Activated naive CD8-positive, alpha-beta T cell treated with anti-CD3 and anti-CD28 coated beads for 36 hours (primary cell): ENCODE measurements around the gene PCNA. TPM values are rescaled to one million over a fixed set of nuclear protein-coding genes. Genes with fewer than 3 reads are reported as not detected.
A peak's percentile ranks its signal among the peaks of the same experiment; 100 is the strongest.

ENCODE experiments used
- DNase-seq: peaks from one replicate; pipeline ENCODE4 v3.0.0; 2021
- H3K27ac Mint-ChIP-seq: one replicate; pipeline ENCODE4 v1.8.0; 2022; ENCODE audit warnings: mild to moderate bottlenecking, moderate library complexity, mixed read lengths
- H3K27me3 Mint-ChIP-seq: one replicate; pipeline ENCODE4 v1.8.0; 2022; ENCODE audit warnings: mild to moderate bottlenecking, mixed read lengths
- H3K36me3 Mint-ChIP-seq: one replicate; pipeline ENCODE4 v1.8.0; 2021; ENCODE audit warnings: mild to moderate bottlenecking, mixed read lengths
- H3K4me1 Mint-ChIP-seq: one replicate; pipeline ENCODE4 v1.8.0; 2021; ENCODE audit warnings: mixed read lengths
- H3K4me3 Mint-ChIP-seq: one replicate; pipeline ENCODE4 v1.8.0; 2022; ENCODE audit warnings: mild to moderate bottlenecking, moderate library complexity, mixed read lengths
- H3K9me3 Mint-ChIP-seq: one replicate; pipeline ENCODE4 v1.8.0; 2022; ENCODE audit warnings: mixed read lengths
- total RNA-seq, 2 experiments: library from RNA; stranded (reverse); gene quantifications; one replicate each; pipeline ENCODE4 v1.2.3, GENCODE V29; 2021

Gene PCNA
- total RNA-seq = 100 to 1,000 TPM; 708 to 723 TPM

GRCh38 chr20:5119435-5120184 is at the start of gene PCNA:
TSS of gene PCNA (minus strand) at chr20:5119958. CDS start at chr20:5119798, 160 bp downstream.
- peak within 1 kb of the TSS; percentile 99 for H3K27ac Mint-ChIP-seq
- DNase-seq = peak; percentile 99
- peaks cover 41% of the 10 kb centered on the region for H3K36me3 Mint-ChIP-seq
- H3K4me3 Mint-ChIP-seq = peak within 1 kb of the TSS; percentile 97
- H3K4me1 Mint-ChIP-seq = peaks cover 44% of the 10 kb centered on the region
- no peaks in the 10 kb centered on the region for H3K27me3 Mint-ChIP-seq
- H3K9me3 Mint-ChIP-seq = no peaks in the 10 kb centered on the region

GRCh38 chr20:5168651-5169396 is 49.1 kb upstream of the PCNA start:
- peaks cover 64% of the 10 kb centered on the region for H3K4me1 Mint-ChIP-seq
- DNase-seq = no peak
- no peaks in the 10 kb centered on the region for H3K27me3 Mint-ChIP-seq
- peak overlapping the region; percentile 59 for H3K27ac Mint-ChIP-seq
- H3K9me3 Mint-ChIP-seq = no peaks in the 10 kb centered on the region
- peak overlapping the region; percentile 16 for H3K4me3 Mint-ChIP-seq
- H3K36me3 Mint-ChIP-seq = no peaks in the 10 kb centered on the region

GRCh38 chr20:5164645-5165625 is 45.2 kb upstream of the PCNA start:
- Mint-ChIP-seq H3K36me3 (no peaks in the 10 kb centered on the region), H3K4me1 (peaks cover 63% of the 10 kb centered on the region), H3K27me3 (no peaks in the 10 kb centered on the region), H3K4me3 (no peak overlapping the region), H3K9me3 (no peaks in the 10 kb centered on the region), H3K27ac (no peak overlapping the region)
- no peak for DNase-seq

GRCh38 chr20:5161536-5162164 is 41.9 kb upstream of the PCNA start:
- Mint-ChIP-seq H3K36me3 (no peaks in the 10 kb centered on the region), H3K27ac (no peak overlapping the region), H3K9me3 (no peaks in the 10 kb centered on the region), H3K4me1 (peaks cover 44% of the 10 kb centered on the region), H3K4me3 (no peak overlapping the region), H3K27me3 (no peaks in the 10 kb centered on the region)
- no peak for DNase-seq

GRCh38 chr20:5160882-5161281 is 41.1 kb upstream of the PCNA start:
- H3K36me3 Mint-ChIP-seq = no peaks in the 10 kb centered on the region
- H3K27ac Mint-ChIP-seq = no peak overlapping the region
- H3K9me3 Mint-ChIP-seq = no peaks in the 10 kb centered on the region
- H3K4me1 Mint-ChIP-seq = peaks cover 43% of the 10 kb centered on the region
- H3K4me3 Mint-ChIP-seq = no peak overlapping the region
- no peaks in the 10 kb centered on the region for H3K27me3 Mint-ChIP-seq
- no peak for DNase-seq

GRCh38 chr20:5159928-5160327 is 40.2 kb upstream of the PCNA start:
- H3K27me3 Mint-ChIP-seq = no peaks in the 10 kb centered on the region
- peaks cover 45% of the 10 kb centered on the region for H3K4me1 Mint-ChIP-seq
- H3K9me3 Mint-ChIP-seq = no peaks in the 10 kb centered on the region
- H3K27ac Mint-ChIP-seq = no peak overlapping the region
- no peaks in the 10 kb centered on the region for H3K36me3 Mint-ChIP-seq
- H3K4me3 Mint-ChIP-seq = no peak overlapping the region
- DNase-seq = no peak

GRCh38 chr20:5156675-5157448 is 37.1 kb upstream of the PCNA start:
- Mint-ChIP-seq H3K4me3 (no peak overlapping the region), H3K27ac (no peak overlapping the region), H3K9me3 (no peaks in the 10 kb centered on the region), H3K36me3 (peaks cover 4% of the 10 kb centered on the region), H3K27me3 (no peaks in the 10 kb centered on the region), H3K4me1 (peaks cover 55% of the 10 kb centered on the region)
- DNase-seq = no peak

- Mint-ChIP-seq H3K36me3 (peaks cover 4% of the 10 kb centered on the region), H3K4me1 (peaks cover 47% of the 10 kb centered on the region), H3K27ac (no peak overlapping the region), H3K9me3 (no peaks in the 10 kb centered on the region), H3K4me3 (no peak overlapping the region), H3K27me3 (no peaks in the 10 kb centered on the region)
- no peak for DNase-seq
Measured at GRCh38 chr20:5155404-5155803, 35.6 kb upstream of the PCNA start.

- Mint-ChIP-seq H3K27me3 (no peaks in the 10 kb centered on the region), H3K36me3 (peaks cover 4% of the 10 kb centered on the region), H3K9me3 (no peaks in the 10 kb centered on the region), H3K27ac (no peak overlapping the region), H3K4me1 (peaks cover 51% of the 10 kb centered on the region), H3K4me3 (no peak overlapping the region)
- DNase-seq = no peak
Measured at GRCh38 chr20:5154543-5154925, 34.8 kb upstream of the PCNA start.

- DNase-seq = no peak
- Mint-ChIP-seq H3K36me3 (peaks cover 4% of the 10 kb centered on the region), H3K4me3 (no peak overlapping the region), H3K27ac (peak overlapping the region; percentile 0), H3K9me3 (no peaks in the 10 kb centered on the region), H3K4me1 (peaks cover 54% of the 10 kb centered on the region), H3K27me3 (no peaks in the 10 kb centered on the region)
Measured at GRCh38 chr20:5153612-5154542, 34.1 kb upstream of the PCNA start.

- H3K9me3 Mint-ChIP-seq = no peaks in the 10 kb centered on the region
- no peak overlapping the region for H3K4me3 Mint-ChIP-seq
- H3K27me3 Mint-ChIP-seq = no peaks in the 10 kb centered on the region
- no peak overlapping the region for H3K27ac Mint-ChIP-seq
- H3K36me3 Mint-ChIP-seq = peaks cover 6% of the 10 kb centered on the region
- DNase-seq = no peak
- H3K4me1 Mint-ChIP-seq = peaks cover 56% of the 10 kb centered on the region
Measured at GRCh38 chr20:5153152-5153467, 33.4 kb upstream of the PCNA start.

- DNase-seq = no peak
- Mint-ChIP-seq H3K36me3 (peaks cover 7% of the 10 kb centered on the region), H3K27ac (no peak overlapping the region), H3K4me1 (peaks cover 62% of the 10 kb centered on the region), H3K27me3 (no peaks in the 10 kb centered on the region), H3K9me3 (no peaks in the 10 kb centered on the region), H3K4me3 (no peak overlapping the region)
Measured at GRCh38 chr20:5150226-5151076, 30.7 kb upstream of the PCNA start.

- Mint-ChIP-seq H3K27me3 (no peaks in the 10 kb centered on the region), H3K36me3 (peaks cover 7% of the 10 kb centered on the region), H3K9me3 (no peaks in the 10 kb centered on the region), H3K4me3 (no peak overlapping the region), H3K4me1 (peaks cover 63% of the 10 kb centered on the region), H3K27ac (no peak overlapping the region)
- DNase-seq = no peak
Measured at GRCh38 chr20:5149892-5150225, 30.1 kb upstream of the PCNA start.
